Measurements from ENCODE around the gene BUD13.
"Not testable (repeated sequence)": the region's sequence is repeated elsewhere in the genome, so short reads cannot be mapped to it uniquely, and the experiment has no call there.

BUD13 gene

GRCh38 chr11:116813170-116813569 is 40.4 kb upstream of the BUD13 start:
- no peak for TF ChIP-seq CTCF (IDR thresholded peaks at IDR 0.05; ENCODE audit: low read depth, low read length)
- no peak overlapping the region for H3K4me3 ChIP-seq (ENCODE audit: low read depth, low read length)

- no peak for TF ChIP-seq CTCF (IDR thresholded peaks at IDR 0.05; ENCODE audit: low read depth, low read length)
- H3K4me3 ChIP-seq (ENCODE audit: low read depth, low read length) = no peak overlapping the region
Measured at GRCh38 chr11:116812109-116812508, 39.3 kb upstream of the BUD13 start.

DNA sequence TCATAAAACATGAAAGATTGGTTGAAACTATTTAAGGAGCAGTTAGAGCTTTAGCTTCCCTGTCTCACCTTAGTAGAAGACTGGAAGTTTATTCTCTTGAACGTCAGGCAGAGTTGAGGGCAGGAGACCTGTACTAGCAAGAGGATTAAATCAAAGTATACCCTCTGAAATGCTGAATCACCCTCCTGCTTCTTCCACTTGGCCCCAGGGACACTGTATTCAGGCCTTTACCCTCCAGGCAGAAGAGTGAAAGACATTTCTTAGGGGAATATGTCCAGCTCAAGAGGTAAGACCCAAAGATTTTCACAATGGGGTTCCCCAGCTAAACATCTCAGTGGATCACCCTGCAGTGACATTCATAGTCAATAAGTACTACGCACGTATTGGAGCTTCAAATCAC is 38.4 kb upstream of the BUD13 start:
- TF ChIP-seq CTCF (IDR thresholded peaks at IDR 0.05; ENCODE audit: low read depth, low read length) = no peak
- no peak overlapping the region for H3K4me3 ChIP-seq (ENCODE audit: low read depth, low read length)

DNA sequence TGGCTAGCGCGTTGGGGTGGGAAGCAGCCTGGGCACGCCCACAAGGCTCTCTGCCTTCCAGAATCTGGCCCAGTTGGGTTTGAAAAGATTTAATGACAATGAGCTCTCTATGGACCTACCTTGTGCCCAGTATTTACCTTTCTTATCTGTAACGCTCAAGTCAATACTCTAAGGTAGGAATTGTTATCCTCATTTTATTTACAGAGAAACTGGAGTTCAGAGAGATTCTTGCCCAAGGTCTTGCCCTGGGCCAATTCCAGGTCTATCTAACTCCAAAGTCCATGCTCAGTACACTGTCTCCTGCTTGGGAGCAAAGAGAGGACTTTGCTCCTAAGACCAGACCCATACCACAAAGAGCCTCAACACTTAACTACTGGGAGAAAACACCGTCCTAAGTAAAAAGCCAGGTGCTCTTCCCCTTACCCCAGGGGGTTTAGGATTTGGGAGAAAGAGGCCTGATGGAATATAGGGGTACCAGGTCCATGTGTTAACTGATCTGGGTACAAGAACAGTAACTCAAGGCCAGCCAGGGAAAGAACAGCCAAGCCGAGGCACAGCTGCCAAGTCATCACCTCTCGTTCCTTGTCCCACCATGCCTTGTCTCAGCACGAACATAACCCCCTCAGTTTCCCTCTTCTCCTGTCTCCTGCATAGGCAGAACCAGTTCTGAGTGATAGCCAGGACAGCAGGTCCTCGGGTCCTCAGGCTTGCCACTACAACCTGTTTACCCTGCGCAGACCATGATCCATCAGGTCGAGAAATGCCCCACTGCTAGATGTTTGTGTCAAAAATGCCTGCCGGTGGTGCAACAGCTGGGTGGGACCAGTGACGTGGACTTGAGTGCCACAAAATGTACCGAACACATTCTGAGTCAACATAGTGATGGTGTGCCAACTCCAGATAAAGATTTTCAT is 35.7 kb upstream of the BUD13 start:
- TF ChIP-seq CTCF (IDR thresholded peaks at IDR 0.05; ENCODE audit: low read depth, low read length) = no peak
- no peak overlapping the region for H3K4me3 ChIP-seq (ENCODE audit: low read depth, low read length)

DNA sequence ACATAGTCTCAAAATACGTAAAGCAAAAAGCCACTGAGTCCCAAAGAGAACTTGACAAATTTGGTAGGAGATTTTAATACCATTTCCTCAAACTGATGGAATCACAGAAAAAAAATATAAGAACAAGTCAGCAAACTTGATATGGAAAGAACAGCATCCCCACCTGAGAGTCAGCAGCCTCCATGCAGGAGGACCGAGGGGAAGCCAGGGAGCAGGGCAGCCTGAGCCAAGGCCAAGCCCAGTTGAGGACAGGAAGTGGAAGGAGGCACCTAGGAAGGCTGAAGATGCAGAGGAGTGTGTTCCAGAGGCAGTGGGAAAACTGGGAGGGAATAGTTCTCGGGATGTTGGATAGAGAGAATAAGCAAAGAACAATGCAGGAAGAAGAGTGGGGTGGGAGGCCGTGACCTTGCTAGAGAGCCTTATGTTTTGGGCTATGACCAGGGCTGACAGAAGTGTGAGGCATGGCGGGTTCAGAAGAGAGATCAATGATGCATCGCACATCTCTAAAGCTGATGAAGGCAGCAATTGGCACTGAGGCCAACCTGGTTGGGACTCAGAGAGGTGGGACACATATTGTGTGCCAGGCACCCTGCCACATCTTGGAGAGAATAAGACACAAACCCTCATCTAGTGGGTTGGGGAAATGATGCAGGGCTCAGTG is 34.9 kb upstream of the BUD13 start:
- H3K4me3 ChIP-seq (ENCODE audit: low read depth, low read length) = no peak overlapping the region
- TF ChIP-seq CTCF (IDR thresholded peaks at IDR 0.05; ENCODE audit: low read depth, low read length) = no peak

DNA sequence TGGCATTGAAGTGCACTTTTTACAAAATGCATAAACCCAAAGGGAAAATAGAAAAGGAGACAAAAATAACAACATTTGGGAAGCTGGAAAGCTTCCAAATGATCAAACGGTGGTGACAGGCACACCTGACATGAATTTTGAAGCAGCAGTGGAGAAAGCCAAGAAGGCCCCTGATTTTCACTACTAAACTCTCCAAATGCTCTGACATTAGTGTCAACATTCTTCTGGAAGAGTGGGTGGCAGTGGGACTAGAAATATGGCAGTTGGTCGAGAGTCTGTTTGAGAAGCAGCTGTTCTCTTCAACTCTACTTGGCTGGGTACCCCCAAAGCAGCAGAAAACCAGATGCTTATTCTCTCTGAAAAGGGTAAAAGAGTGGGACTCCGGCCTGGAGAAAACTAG is 31.2 kb upstream of the BUD13 start:
- H3K4me3 ChIP-seq (ENCODE audit: low read depth, low read length) = no peak overlapping the region
- no peak for TF ChIP-seq CTCF (IDR thresholded peaks at IDR 0.05; ENCODE audit: low read depth, low read length)

GRCh38 chr11:116801662-116802061 is 28.9 kb upstream of the BUD13 start:
- not testable (repeated sequence) for H3K4me3 ChIP-seq (ENCODE audit: low read depth, low read length)

Measured in WI38 (cell line).